Gastrocnemius medialis (tissue), 4 donors: ENCODE measurements around the gene NCAN.

Experiments used
- CTCF ChIP-seq, 5 experiments: fragments of 450-650 bp in 3 of 5; fragments of 200-600 bp in 2 of 5; sonication (generic) in 2 of 5; IDR thresholded peaks in 4 of 5; conservative IDR thresholded peaks in 1 of 5; 1 replicate in 4 of 5; 2 replicates in 1 of 5; pipeline ENCODE4 v1.5.1; 2016 to 2019; ENCODE audit warnings: antibody characterized with exemption in 5 of 5, mild to moderate bottlenecking in 3 of 5, moderate library complexity in 3 of 5
- POLR2A ChIP-seq, 2 donors: fragments of 450-650 bp; IDR thresholded peaks; one replicate each; pipeline ENCODE4 v1.6.1; 2017; ENCODE audit warnings: antibody characterized with exemption in 2 of 2, mild to moderate bottlenecking in 2 of 2, moderate library complexity in 2 of 2

- TF ChIP-seq CTCF (IDR thresholded peaks at IDR 0.05 in 4 of 5, conservative IDR thresholded peaks at IDR 0.05 in 1 of 5) (no peak), POLR2A (IDR thresholded peaks at IDR 0.05) (no peak)
Measured at GRCh38 chr19:19250196-19250801, 38.5 kb downstream of the NCAN start.
